HG02840 (cell line): Measurements from ENCODE around the gene ALS2.
"Not testable (repeated sequence)": the region's sequence is repeated elsewhere in the genome, so short reads cannot be mapped to it uniquely, and the experiment has no call there.

Experiments used
- ATAC-seq: cut with Tn5 transposase; IDR thresholded peaks from one replicate; pipeline ENCODE4 v1.9.1; 2021; ENCODE audit warnings: mild to moderate bottlenecking, moderate library complexity, moderate number of reproducible peaks; ENCODE audit not compliant: unreplicated experiment, low FRiP score

ALS2 gene

DNA sequence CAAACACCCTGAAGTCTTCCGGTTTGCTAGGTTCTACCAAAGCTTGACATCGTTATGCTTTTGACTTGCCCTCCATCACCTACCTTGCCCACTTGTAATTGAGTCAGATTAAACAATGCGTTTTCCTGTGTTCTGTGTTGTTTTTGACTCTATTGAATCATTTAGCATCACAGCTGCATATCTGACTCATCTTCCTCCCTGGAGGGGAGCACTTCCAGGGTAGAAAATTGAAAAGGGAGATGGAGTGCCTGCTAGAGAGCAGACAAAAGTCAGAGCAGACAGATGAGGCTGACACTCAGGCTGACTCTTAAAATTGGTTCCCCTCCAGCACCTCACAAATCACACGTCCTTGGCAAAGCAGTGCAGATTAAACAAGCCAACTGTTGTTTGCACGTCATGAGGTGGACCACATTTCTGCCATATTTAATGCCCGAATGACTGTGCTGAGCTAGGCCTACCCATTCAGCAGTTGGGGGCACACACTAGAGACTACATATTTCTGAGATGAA, 84.5 kb downstream of the ALS2 start:
- ATAC-seq: no peak

DNA sequence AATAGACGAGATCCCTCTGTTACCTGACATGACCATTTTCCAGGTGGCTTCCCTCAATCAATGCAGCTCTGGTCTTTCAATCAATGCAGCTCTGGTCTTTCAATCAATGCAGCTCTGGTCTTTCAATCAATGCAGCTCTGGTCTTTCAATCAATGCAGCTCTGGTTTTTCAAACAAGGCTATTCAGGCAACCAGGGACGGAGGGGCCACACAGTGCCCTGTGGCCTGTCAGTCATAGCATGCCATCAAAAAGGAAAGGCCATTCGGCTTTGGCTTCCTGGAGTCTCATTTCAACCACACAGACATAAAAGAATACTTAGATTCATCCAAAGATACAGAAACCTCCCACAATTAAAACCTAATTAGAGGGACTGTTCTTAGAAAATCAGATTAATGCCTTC, 95.6 kb downstream of the ALS2 start:
- ATAC-seq: no peak

DNA sequence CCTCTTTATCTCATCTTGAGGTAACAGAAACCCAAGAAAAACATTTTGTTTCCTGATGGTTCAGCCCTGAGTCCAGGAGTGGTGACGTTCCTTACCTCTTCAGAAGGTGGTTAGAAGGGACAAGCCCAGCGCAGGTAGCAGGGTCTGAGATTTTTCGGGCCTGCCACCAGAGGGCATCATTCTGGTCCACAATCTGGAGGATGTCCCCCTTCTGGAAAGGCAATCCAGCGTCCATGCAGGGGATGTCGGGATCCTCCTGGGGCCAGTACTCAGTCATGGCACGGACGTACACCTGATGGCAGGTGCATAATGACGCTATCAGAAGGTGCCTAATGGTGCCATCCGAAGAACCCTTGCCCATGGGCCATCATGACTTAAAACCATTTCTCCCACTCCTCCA, 100.0 kb downstream of the ALS2 start:
- ATAC-seq: no peak

DNA sequence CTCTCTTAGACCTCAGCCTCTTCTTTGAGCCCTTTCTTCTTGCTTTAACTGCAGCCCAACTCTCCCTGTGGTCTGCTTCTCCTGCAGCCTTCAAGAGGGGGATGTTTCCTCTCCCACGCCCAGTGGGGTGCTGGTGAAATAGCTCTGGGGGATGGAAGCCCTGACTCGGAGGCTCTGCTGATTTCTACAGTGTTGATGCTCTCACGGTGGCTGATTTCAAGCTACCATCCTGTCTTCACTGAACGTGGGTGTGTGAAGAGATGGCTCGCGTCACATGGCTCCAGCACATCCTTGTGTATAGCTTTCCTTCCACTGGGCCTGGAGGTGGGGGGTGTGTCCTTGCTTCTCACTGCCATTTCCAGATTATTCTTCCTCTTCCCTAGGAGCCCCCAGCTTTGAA, 102.3 kb downstream of the ALS2 start:
- ATAC-seq: no peak

DNA sequence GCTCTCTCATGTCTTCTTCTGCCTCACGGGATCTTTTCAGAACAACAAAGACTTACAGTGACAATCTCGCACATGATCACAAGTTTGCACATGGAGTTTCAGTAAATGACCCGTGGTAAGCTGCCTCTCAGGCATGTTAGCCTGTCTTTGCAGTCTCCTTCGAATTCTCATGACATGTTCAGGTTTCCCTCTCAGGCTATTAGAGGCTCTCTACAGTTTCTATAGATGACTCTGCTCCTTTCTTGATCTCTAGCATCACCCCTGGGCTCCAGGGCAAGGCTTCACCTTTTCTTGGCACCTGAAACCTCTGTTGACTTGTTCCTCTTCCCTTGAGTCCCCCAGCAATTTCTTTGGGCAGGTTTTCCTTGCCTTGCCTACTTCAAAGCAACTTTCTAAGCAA, 105.3 kb downstream of the ALS2 start:
- ATAC-seq: no peak

DNA sequence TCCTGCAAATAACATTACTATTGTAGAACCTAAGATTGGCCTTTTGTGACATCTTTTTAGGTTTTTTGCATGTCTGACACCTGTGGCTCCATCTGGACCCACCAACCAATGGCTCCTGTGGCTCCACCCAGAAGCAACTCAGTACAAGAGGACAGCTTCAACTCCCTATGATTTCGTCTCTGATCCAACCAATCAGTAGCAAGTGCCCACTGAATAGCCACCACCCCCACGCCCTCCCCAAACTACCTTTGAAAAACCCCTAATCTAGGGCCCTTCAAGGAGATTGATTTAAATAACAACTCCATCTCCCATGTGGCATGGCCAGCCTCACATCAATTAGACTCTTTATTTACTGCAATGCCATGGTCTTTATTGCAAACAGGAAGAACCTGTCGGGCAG, 105.9 kb downstream of the ALS2 start:
- no peak for ATAC-seq

DNA sequence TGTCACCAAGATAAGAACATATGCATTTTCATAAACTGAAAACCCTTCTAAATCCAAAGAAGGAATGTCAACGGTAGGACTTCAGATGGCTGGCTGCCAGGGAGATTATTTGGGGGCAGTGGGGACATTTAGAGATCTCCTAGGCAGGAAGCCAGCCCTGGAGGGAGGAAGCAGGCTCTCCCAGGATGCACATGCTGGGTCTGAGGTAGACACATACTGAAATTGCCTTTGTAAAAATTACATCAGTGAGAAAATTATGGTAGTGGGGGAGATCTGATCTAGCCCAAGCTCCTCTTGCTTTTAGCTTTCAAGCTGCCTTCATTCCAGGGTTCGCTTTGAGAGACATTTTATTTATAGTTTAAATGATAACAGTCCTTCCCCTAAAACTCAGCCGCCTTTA, 106.4 kb downstream of the ALS2 start:
- ATAC-seq: no peak

DNA sequence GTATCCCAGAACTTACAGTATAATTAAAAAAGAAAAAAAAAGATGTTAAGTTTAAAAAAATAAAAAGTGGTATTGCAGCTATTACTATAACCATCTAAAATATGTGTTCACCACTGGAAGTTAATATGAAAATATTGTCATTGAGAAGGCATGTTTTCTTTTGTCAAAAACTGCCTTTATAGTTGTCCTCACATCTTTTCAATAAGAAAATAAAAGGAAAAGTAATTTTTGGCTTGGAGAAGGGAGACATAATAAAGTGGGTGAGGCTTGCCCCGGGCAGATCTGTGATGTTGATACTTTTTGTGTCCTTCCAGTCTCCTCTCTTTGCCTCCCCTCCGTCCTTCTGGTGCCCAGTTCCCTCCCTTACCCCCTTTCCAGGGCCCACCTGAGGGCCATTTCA, 107.2 kb downstream of the ALS2 start:
- no peak for ATAC-seq

DNA sequence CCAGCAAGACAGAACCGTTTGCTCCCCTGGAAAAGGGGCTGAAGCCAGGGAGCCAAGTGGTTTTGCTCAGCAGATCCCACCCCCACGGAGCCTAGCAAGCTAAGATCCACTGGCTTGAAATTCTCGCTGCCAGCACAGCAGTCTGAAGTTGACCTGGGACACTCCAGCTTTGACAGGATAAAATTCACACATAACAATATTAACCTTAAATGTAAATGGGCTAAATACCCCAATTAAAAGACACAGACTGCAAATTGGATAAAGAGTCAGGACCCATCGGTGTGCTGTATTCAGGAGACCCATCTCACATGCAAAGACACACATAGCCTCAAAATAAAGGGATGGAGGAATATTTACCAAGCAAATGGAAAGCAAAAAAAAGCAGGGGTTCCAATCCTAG, 109.5 kb downstream of the ALS2 start:
- ATAC-seq: not testable (repeated sequence)

DNA sequence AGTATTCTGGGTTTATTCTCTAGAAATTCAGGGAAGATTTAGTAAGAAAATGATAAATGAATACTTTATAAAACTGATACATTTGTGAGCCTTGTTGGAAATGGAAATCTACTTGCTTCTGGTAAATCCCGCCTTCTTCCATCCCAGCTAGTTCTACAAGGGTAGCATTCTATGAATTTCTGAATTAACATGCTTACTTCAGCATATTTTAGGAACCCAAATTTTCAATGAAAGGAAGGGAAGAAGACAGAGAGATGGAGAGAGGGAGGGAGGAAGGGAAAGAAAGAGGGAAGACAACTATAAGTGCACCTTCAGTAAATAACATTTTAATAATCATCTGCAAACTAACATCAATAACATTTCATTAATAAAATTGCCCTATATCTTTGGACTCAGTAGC, 110.9 kb downstream of the ALS2 start:
- ATAC-seq: no peak

DNA sequence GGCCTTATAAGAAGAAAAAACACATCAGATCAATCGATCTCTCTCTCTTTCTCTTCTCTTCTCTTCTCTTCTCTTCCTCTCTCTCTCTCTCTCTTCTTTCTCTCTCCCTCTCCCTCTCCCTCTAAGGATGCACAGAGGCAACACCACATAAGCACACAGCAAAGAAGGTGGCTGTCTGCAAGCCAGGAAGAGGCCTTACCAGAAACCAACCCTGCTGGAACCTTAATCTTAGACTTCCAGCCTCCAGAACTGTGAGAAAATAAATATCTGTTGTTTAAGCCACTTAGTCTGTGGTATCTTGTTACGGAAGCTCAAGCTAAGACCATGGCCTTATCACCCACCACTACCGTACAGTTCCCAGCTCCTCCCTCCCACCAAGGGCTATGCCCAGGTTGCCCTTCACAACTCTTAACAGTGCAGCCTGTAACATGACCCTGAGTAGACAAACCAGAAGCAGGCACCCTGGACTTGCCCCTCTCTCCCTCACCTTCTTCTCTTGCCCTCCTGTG, 112.3 kb downstream of the ALS2 start:
- ATAC-seq: no peak

DNA sequence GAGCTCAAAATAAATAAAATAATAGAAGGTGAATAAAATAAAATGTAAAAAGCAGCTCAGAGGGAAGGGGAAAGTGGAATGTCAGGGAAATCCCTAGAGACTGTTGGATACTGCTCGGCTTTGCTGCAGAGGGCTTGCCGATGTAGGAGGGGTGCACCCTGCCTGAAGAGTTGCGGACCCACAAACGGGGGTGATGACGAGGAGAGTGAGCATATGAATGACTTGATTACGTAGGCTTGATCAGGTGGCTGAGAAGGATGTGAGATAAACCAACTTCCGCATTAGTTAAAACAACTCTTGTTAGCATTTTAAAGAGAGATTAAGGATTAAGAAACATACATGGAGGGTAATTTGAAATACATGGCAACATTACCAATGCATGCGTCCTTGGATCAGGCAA, 116.4 kb downstream of the ALS2 start:
- ATAC-seq: no peak

DNA sequence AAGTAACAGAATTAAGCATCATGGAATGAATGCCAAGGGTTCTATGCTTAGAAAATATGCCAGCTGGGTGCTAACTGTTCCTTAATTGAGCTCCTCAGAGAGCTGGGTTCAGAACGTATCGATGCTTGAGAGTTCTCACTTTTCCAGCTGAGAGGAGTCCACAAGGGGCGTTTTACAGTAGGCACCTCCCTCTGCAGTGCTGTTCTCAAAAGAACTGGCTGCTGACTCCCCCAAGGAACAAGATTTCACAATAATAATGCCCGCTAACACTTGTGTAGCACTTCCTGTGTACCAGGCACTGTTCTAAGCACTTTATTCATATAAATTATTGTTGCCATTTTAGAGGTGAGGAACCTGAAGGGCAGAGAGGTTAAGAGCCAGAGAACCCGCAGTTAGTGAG, 119.4 kb downstream of the ALS2 start:
- ATAC-seq: no peak

DNA sequence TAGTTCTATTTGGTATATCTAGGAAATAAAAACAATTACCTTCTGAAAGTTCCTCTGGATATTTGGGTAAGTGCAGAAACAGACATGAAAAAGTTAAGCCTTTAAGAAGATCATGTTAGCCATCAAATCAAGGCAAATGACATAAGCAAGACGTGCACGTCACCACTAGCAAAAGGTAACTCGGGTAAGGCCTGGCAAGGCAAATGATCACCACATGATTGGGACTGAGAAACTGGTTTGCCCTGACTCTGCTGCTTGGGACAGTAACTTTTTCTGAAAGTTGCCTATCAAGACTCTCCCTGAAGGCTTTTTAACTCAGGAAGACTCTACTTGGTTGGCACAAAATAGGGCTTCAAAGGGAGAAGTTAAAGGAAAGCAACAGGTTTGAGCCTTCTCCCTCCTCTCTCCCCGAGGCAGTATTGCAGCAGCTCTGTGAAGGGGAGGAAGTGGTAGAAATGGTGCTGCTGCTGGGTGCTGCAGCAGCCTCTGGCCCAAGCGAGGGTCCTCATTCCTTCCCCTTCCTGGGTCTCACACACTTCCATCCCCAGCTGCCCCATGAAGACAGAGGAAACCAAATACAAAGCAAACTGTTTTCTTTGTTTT, 120.3 kb downstream of the ALS2 start:
- ATAC-seq: no peak

DNA sequence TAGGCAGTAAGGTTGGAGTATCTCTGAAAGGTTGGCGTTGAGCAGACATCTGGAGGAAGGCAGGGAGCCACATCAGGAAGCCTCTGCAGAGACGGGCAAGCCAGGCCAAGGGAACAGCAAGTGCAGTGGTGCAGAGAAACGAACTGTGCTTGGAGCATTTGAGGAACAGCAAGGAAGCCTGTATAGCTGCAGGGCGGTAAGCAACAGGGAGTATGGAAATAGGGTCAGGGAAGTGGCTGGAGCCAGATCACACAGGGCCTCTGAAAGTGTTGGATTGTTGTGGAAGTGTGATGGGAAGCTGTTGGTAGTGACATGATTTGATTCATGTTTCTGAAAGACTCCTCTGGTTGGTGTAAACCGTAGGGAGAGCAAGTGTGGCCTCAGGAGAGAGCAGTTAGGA, 124.0 kb downstream of the ALS2 start:
- no peak for ATAC-seq

DNA sequence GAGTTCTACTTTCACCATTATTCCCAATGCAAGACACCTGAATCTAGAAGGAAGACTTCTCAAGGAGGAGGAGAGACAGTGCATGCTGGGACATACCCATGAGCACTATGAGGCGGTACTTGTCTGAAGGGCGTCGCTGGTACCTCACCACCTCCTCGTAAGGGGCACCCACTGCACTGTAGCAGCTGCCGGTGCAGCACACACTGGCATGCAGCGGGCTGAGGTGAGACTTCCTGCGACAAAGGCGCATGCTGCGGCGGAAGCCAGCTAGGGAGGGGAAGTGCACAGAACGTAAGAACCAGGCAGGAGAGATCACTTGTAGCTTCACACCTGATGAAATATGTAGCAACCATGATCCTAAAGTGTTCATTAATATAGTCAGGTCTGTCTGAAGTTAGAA, 124.6 kb downstream of the ALS2 start:
- no peak for ATAC-seq

DNA sequence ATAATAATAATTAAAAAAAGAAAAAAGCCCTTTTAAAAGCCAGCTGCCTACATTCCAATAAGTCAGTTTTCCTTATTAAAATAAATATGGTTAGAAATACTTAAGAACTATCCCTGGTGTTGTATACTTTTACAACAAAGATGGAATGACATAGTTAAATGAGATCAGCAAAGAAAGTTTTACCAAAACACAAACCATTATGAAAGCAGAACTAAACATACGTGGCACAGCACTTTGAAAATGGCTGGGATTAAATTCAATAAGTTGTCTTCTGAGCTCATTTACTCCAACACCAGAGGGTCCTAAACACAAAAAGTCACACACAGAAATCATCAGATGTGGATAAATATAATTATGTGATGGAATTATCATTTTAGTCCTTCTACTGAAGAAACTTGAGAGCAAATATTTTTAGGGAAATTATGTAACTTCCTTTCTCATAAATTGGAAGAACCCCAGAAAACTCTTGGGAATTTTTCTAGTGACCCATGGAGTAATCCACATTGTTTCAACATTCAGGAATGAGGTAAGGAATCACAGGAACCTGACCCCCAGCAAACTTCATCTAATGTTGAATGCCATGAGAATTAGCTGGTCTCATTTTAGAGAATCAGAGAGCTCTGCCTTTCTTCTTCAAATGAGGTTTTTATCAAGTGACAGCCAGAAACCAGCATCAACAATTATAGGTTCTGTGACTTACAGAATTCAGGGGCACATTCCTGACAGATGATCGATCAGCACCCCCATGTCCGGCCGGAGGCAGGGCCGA, 125.9 kb downstream of the ALS2 start:
- no peak for ATAC-seq

DNA sequence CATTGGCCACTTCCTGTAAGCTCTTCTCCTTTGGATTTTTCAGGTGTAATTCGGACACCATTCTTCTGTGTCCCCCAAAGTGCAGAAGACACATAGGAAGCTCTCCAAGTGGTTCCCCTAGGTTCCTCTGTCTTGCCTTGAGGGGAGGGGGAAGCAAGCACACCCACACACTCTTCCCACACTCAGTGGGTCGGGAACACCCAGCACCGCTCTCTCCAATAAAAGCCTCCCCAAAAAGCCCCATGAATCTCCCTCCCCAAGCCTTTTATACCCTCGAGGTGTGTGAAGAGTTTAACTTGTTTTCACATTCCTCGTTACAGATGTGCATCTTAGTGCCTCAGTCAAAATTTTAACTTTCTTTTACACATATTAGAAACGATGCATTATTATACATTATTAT, 127.5 kb downstream of the ALS2 start:
- no peak for ATAC-seq
